Esophagus (tissue), 2 donors: ENCODE results near the gene C1orf159. TPM values are rescaled to one million over a fixed set of nuclear protein-coding genes. Genes with fewer than 3 reads are reported as not detected.
A peak's percentile ranks its signal among the peaks of the same experiment; 100 is the strongest.
"Not testable (repeated sequence)": the region's sequence is repeated elsewhere in the genome, so short reads cannot be mapped to it uniquely, and the experiment has no call there.

Source experiments
- H3K27ac ChIP-seq, 2 donors: one replicate each; pipeline ENCODE4 v1.5.1; 2013; ENCODE audit warnings: low read depth in 2 of 2, mild to moderate bottlenecking in 2 of 2, inconsistent platforms in 1 of 2, low read length in 1 of 2, moderate library complexity in 1 of 2
- H3K27me3 ChIP-seq, 2 donors: one replicate each; pipeline ENCODE4 v1.6.1; 2013; ENCODE audit warnings: low read length in 2 of 2, control low read depth in 1 of 2, mild to moderate bottlenecking in 1 of 2; ENCODE audit not compliant: insufficient read depth in 2 of 2, control insufficient read depth in 1 of 2
- H3K36me3 ChIP-seq, 2 donors: one replicate each; pipeline ENCODE4 v1.6.1; 2013; ENCODE audit warnings: low read length in 1 of 2; ENCODE audit not compliant: control insufficient read depth in 2 of 2, insufficient read depth in 2 of 2
- H3K4me1 ChIP-seq, 2 donors: one replicate each; pipeline ENCODE4 v1.6.1; 2013; ENCODE audit warnings: low read length in 1 of 2; ENCODE audit not compliant: control insufficient read depth in 2 of 2, insufficient read depth in 2 of 2
- H3K4me3 ChIP-seq, 2 donors: one replicate each; pipeline ENCODE4 v1.5.1; 2013; ENCODE audit warnings: low read length in 2 of 2, mild to moderate bottlenecking in 2 of 2, low read depth in 1 of 2, moderate library complexity in 1 of 2
- H3K9me3 ChIP-seq, 2 donors: one replicate each; pipeline ENCODE4 v1.6.1; 2013; ENCODE audit warnings: mild to moderate bottlenecking in 2 of 2, low read depth in 1 of 2, low read length in 1 of 2, moderate library complexity in 1 of 2; ENCODE audit not compliant: control insufficient read depth in 2 of 2, insufficient read depth in 1 of 2
- WGBS, 2 donors: extraction: QIAGEN DNeasy Blood & Tissue Kit; methylation state at CpG; one replicate each; pipeline ENCODE4 v1.1.7; 2013; 5-methylcytosine and 5-hydroxymethylcytosine counted together
- polyA plus RNA-seq, 2 donors: library from polyadenylated mRNA; stranded (reverse); fragments of 200-250 nt; gene quantifications; one replicate each; pipeline ENCODE4 v1.2.3, GENCODE V29; 2013
- donor health status: healthy with polysubstance abuse.
- donor health status: Bipolar disorder and iron deficiency.

The C1orf159 gene
- polyA plus RNA-seq, 2 donors = 13.0 to 27.5 TPM

GRCh38 chr1:1058921-1059493 lies 56.9 kb downstream of the C1orf159 start:
- Histone ChIP-seq H3K4me1 (peaks cover 1 to 5% of the 10 kb centered on the region in 2 donors), H3K36me3 (peaks cover 0 to 13% of the 10 kb centered on the region in 2 donors), H3K4me3 (peak overlapping the region; percentile 30 to 40), H3K9me3 (peaks cover 0 to 3% of the 10 kb centered on the region in 2 donors), H3K27me3 (no peaks in the 10 kb centered on the region), H3K27ac (no peak overlapping the region)
- 1 to 2% methylated on average over 28 to 48 of the region's 48 CpGs for WGBS, 2 donors

- Histone ChIP-seq H3K9me3 (peaks cover 0 to 3% of the 10 kb centered on the region in 2 donors), H3K4me1 (peaks cover 0 to 3% of the 10 kb centered on the region in 2 donors), H3K36me3 (peaks cover 0 to 20% of the 10 kb centered on the region in 2 donors), H3K27ac (no peak overlapping the region), H3K4me3 (peak overlapping the region in 1 of 2 donors; percentile 30), H3K27me3 (no peaks in the 10 kb centered on the region)
- 15 to 16% methylated on average over 24 of the region's 24 CpGs for WGBS, 2 donors
These were observed 57.6 kb downstream of the C1orf159 start for GRCh38 chr1:1058088-1058905.

- H3K27me3 ChIP-seq, H3K9me3 ChIP-seq, H3K4me1 ChIP-seq, H3K4me3 ChIP-seq, H3K27ac ChIP-seq: not testable (repeated sequence)
- peaks cover 0 to 22% of the 10 kb centered on the region in 2 donors for H3K36me3 ChIP-seq
- WGBS, 2 donors = 43 to 52% methylated on average over 15 of the region's 15 CpGs
These were observed 58.2 kb downstream of the C1orf159 start for GRCh38 chr1:1057769-1058087.

GRCh38 chr1:1055841-1056736 lies 59.8 kb downstream of the C1orf159 start:
- H3K4me3 ChIP-seq = no peak overlapping the region
- H3K36me3 ChIP-seq = peaks cover 0 to 32% of the 10 kb centered on the region in 2 donors
- H3K27ac ChIP-seq = no peak overlapping the region
- H3K9me3 ChIP-seq = no peaks in the 10 kb centered on the region
- WGBS, 2 donors = 86 to 87% methylated on average over 50 of the region's 50 CpGs
- H3K27me3 ChIP-seq = no peaks in the 10 kb centered on the region
- peaks cover 0 to 3% of the 10 kb centered on the region in 2 donors for H3K4me1 ChIP-seq

GRCh38 chr1:1054971-1055370 lies 60.9 kb downstream of the C1orf159 start:
- H3K27ac ChIP-seq = no peak overlapping the region
- H3K36me3 ChIP-seq = peaks cover 0 to 38% of the 10 kb centered on the region in 2 donors
- 88 to 90% methylated on average over 23 of the region's 23 CpGs for WGBS, 2 donors
- H3K9me3 ChIP-seq = no peaks in the 10 kb centered on the region
- no peak overlapping the region for H3K4me3 ChIP-seq
- no peaks in the 10 kb centered on the region for H3K27me3 ChIP-seq
- H3K4me1 ChIP-seq = peaks cover 0 to 3% of the 10 kb centered on the region in 2 donors

GRCh38 chr1:1054099-1054700 lies 61.7 kb downstream of the C1orf159 start:
- H3K27ac ChIP-seq = no peak overlapping the region
- no peaks in the 10 kb centered on the region for H3K27me3 ChIP-seq
- peaks cover 0 to 3% of the 10 kb centered on the region in 2 donors for H3K4me1 ChIP-seq
- peaks cover 0 to 41% of the 10 kb centered on the region in 2 donors for H3K36me3 ChIP-seq
- H3K4me3 ChIP-seq = no peak overlapping the region
- no peaks in the 10 kb centered on the region for H3K9me3 ChIP-seq
- WGBS, 2 donors = 91 to 93% methylated on average over 13 to 18 of the region's 18 CpGs

- Histone ChIP-seq H3K36me3 (peaks cover 0 to 41% of the 10 kb centered on the region in 2 donors), H3K27me3 (no peaks in the 10 kb centered on the region), H3K27ac (no peak overlapping the region), H3K4me3 (no peak overlapping the region), H3K9me3 (no peaks in the 10 kb centered on the region), H3K4me1 (no peaks in the 10 kb centered on the region)
- WGBS, 2 donors = 89% methylated on average over 18 of the region's 18 CpGs
These were observed 62.2 kb downstream of the C1orf159 start for GRCh38 chr1:1053682-1054081.

- Histone ChIP-seq H3K9me3 (no peaks in the 10 kb centered on the region), H3K27ac (no peak overlapping the region), H3K36me3 (peaks cover 0 to 41% of the 10 kb centered on the region in 2 donors), H3K4me1 (no peaks in the 10 kb centered on the region), H3K4me3 (no peak overlapping the region), H3K27me3 (no peaks in the 10 kb centered on the region)
- WGBS, 2 donors = 87 to 89% methylated on average over 15 of the region's 15 CpGs
These were observed 62.9 kb downstream of the C1orf159 start for GRCh38 chr1:1053022-1053421.
